GM23338 (cell line): Measurements from ENCODE around the gene MEF2A. TPM values are rescaled to one million over a fixed set of nuclear protein-coding genes. Genes with fewer than 3 reads are reported as not detected.

Source experiments
- ATAC-seq: fragments of 200-7000 bp; cut with Tn5 transposase; 3 replicates; pipeline ENCODE4 v1.9.1; 2020
- DNase-seq: peaks from one replicate; pipeline ENCODE4 v3.0.0-alpha.2; 2015; ENCODE audit warnings: low spot score
- H2AFZ ChIP-seq: fragments of 200-600 bp; sonication (generic); 2 replicates; pipeline ENCODE4 v1.8.0; 2016; ENCODE audit warnings: antibody characterized with exemption, mild to moderate bottlenecking, moderate library complexity
- H3F3A ChIP-seq: fragments of 200-600 bp; sonication (generic); replicated peaks from 2 replicates; pipeline ENCODE4 v1.8.0; 2017; ENCODE audit warnings: antibody characterized with exemption, mixed run types, low read depth
- H3K27ac ChIP-seq: fragments of 200-600 bp; sonication (generic); 2 replicates; pipeline ENCODE4 v1.6.1; 2016; ENCODE audit warnings: low read depth
- H3K27me3 ChIP-seq: fragments of 200-600 bp; sonication (generic); 2 replicates; pipeline ENCODE4 v1.8.0; 2016; ENCODE audit warnings: mild to moderate bottlenecking, mixed run types, moderate library complexity; ENCODE audit not compliant: insufficient read depth
- H3K36me3 ChIP-seq: fragments of 200-600 bp; sonication (generic); 2 replicates; pipeline ENCODE4 v1.8.0; 2016; ENCODE audit warnings: mild to moderate bottlenecking; ENCODE audit not compliant: insufficient read depth
- H3K4me1 ChIP-seq: fragments of 200-600 bp; sonication (generic); 2 replicates; pipeline ENCODE4 v1.8.0; 2016; ENCODE audit warnings: mild to moderate bottlenecking, moderate library complexity; ENCODE audit not compliant: insufficient read depth
- H3K4me2 ChIP-seq: fragments of 200-600 bp; sonication (generic); 2 replicates; pipeline ENCODE4 v1.7.1; 2017; ENCODE audit warnings: mixed run types
- H3K4me3 ChIP-seq: fragments of 200-600 bp; sonication (generic); 2 replicates; pipeline ENCODE4 v1.6.1; 2016; ENCODE audit warnings: mixed run types
- H3K79me2 ChIP-seq: fragments of 200-600 bp; sonication (generic); replicated peaks from 2 replicates; pipeline ENCODE4 v1.8.0; 2017; ENCODE audit warnings: mild to moderate bottlenecking; ENCODE audit not compliant: insufficient read depth
- H3K9me2 ChIP-seq: fragments of 200-600 bp; sonication (generic); 2 replicates; pipeline ENCODE4 v1.8.0; 2017; ENCODE audit not compliant: insufficient read depth
- H4K20me1 ChIP-seq: fragments of 200-600 bp; sonication (generic); replicated peaks from 2 replicates; pipeline ENCODE4 v1.8.0; 2017; ENCODE audit warnings: mild to moderate bottlenecking; ENCODE audit not compliant: insufficient read depth
- H3K27ac Mint-ChIP-seq: 2 replicates; pipeline ENCODE4 v1.8.0; 2020; ENCODE audit warnings: inconsistent platforms, mild to moderate bottlenecking, moderate library complexity, mixed read lengths
- H3K27me3 Mint-ChIP-seq: 3 replicates; pipeline ENCODE4 v1.8.0; 2022; ENCODE audit warnings: low read depth, mild to moderate bottlenecking, moderate library complexity, mixed read lengths, inconsistent platforms; ENCODE audit not compliant: insufficient read depth, poor library complexity
- H3K36me3 Mint-ChIP-seq: 3 replicates; pipeline ENCODE4 v1.8.0; 2021; ENCODE audit warnings: low read depth, mild to moderate bottlenecking, inconsistent platforms, moderate library complexity, mixed read lengths
- H3K4me1 Mint-ChIP-seq: 3 replicates; pipeline ENCODE4 v1.8.0; 2020; ENCODE audit warnings: mild to moderate bottlenecking, inconsistent platforms, mixed read lengths
- H3K4me3 Mint-ChIP-seq: 3 replicates; pipeline ENCODE4 v1.8.0; 2021; ENCODE audit warnings: moderate library complexity, mild to moderate bottlenecking, inconsistent platforms, mixed read lengths
- H3K9me3 Mint-ChIP-seq: 3 replicates; pipeline ENCODE4 v1.8.0; 2020; ENCODE audit warnings: moderate library complexity, mild to moderate bottlenecking, inconsistent platforms, mixed read lengths
- CREB1 ChIP-seq: fragments of 250-450 bp; sonication (Bioruptor Pico); IDR thresholded peaks from 2 replicates; pipeline ENCODE4 v1.5.0; 2020; ENCODE audit warnings: low read depth, mild to moderate bottlenecking, moderate library complexity
- CTCF ChIP-seq, 2 experiments: fragments of 200-600 bp in 1 of 2; sonication (generic) in 1 of 2; conservative IDR thresholded peaks; 2 replicates each; pipeline versions ENCODE4 v1.5.1 to v1.6.1; 2016 to 2017; ENCODE audit warnings: antibody characterized with exemption in 2 of 2, low read depth in 2 of 2, mild to moderate bottlenecking in 2 of 2, moderate library complexity in 1 of 2
- EZH2 ChIP-seq: fragments of 200-600 bp; sonication (generic); IDR thresholded peaks from one replicate; pipeline ENCODE4 v1.8.0; 2017; ENCODE audit warnings: antibody characterized with exemption, mild to moderate bottlenecking, low read depth; ENCODE audit not compliant: unreplicated experiment
- EZH2phosphoT487 ChIP-seq: fragments of 200-600 bp; sonication (generic); IDR thresholded peaks from one replicate; pipeline ENCODE4 v1.8.1; 2018; ENCODE audit warnings: antibody characterized with exemption; ENCODE audit not compliant: unreplicated experiment
- JUNB ChIP-seq: IDR thresholded peaks from one replicate; pipeline ENCODE4 v1.6.1; 2016; ENCODE audit warnings: antibody characterized with exemption; ENCODE audit not compliant: unreplicated experiment
- NANOG ChIP-seq: IDR thresholded peaks from 2 replicates; pipeline ENCODE4 v1.6.1; 2016; ENCODE audit warnings: antibody characterized with exemption, borderline replicate concordance
- POLR2AphosphoS5 ChIP-seq: IDR thresholded peaks from 2 replicates; pipeline ENCODE4 v1.6.1; 2016; ENCODE audit warnings: antibody characterized with exemption, low read depth
- REST ChIP-seq: IDR thresholded peaks from one replicate; pipeline ENCODE4 v1.6.1; 2018; ENCODE audit warnings: antibody characterized with exemption; ENCODE audit not compliant: unreplicated experiment
- STAT1 ChIP-seq: IDR thresholded peaks from one replicate; pipeline ENCODE4 v1.6.1; 2016; ENCODE audit warnings: antibody characterized with exemption; ENCODE audit not compliant: unreplicated experiment
- ZNF114 ChIP-seq: fragments of 250-450 bp; sonication (Bioruptor Pico); IDR thresholded peaks from 2 replicates; pipeline ENCODE4 v1.5.0; 2020; ENCODE audit warnings: mild to moderate bottlenecking, moderate library complexity
- ZNF331 ChIP-seq: fragments of 250-450 bp; sonication (Bioruptor Pico); IDR thresholded peaks from 2 replicates; pipeline ENCODE4 v1.5.0; 2020; ENCODE audit warnings: low read depth, mild to moderate bottlenecking, moderate library complexity
- ZNF462 ChIP-seq: fragments of 250-450 bp; sonication (Bioruptor Pico); IDR thresholded peaks from 2 replicates; pipeline ENCODE4 v1.5.0; 2020; ENCODE audit warnings: mild to moderate bottlenecking, moderate library complexity
- polyA plus RNA-seq: library from polyadenylated mRNA; unstranded; fragments of >200 nt; fragmentation: Nextera tagmentation; extraction: Ambion mirVana; gene quantifications from 2 replicates; pipeline ENCODE4 v1.2.1, GENCODE V29; 2016
- total RNA-seq: library from RNA; depleted of rRNA; stranded (reverse); fragments of >200 nt; shearing (Covaris generic); gene quantifications from 2 replicates; pipeline ENCODE4 v1.2.3, GENCODE V29; 2014
- TF ChIP-seq, protein P1 (sequence below): IDR thresholded peaks from 2 replicates; pipeline ENCODE4 v1.6.1; 2016; ENCODE audit warnings: antibody characterized with exemption

MEF2A gene
- total and polyA plus RNA-seq, 2 experiments from 2014 or later: 20.3 to 42.3 TPM

- Mint-ChIP-seq H3K27ac (no peak overlapping the region), H3K4me3 (no peak overlapping the region), H3K27me3 (no peaks in the 10 kb centered on the region), H3K36me3 (peaks cover 15% of the 10 kb centered on the region; the same call in 2 of the 3 replicates), H3K4me1 (0 out of 3 replicates have a peak, but pooled peaks cover 2% of the 10 kb centered on the region), H3K9me3 (no peaks in the 10 kb centered on the region)
- TF ChIP-seq REST: no peak
- TF ChIP-seq ZNF462: no peak
- TF ChIP-seq CTCF (conservative IDR thresholded peaks at IDR 0.05; ENCODE audit: low read depth in 2 of 2): no peak
- TF ChIP-seq, protein P1, sequence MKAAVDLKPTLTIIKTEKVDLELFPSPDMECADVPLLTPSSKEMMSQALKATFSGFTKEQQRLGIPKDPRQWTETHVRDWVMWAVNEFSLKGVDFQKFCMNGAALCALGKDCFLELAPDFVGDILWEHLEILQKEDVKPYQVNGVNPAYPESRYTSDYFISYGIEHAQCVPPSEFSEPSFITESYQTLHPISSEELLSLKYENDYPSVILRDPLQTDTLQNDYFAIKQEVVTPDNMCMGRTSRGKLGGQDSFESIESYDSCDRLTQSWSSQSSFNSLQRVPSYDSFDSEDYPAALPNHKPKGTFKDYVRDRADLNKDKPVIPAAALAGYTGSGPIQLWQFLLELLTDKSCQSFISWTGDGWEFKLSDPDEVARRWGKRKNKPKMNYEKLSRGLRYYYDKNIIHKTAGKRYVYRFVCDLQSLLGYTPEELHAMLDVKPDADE: no peak
- TF ChIP-seq CREB1: no peak
- no peak for TF ChIP-seq EZH2
- no peak for TF ChIP-seq STAT1
- TF ChIP-seq ZNF114: no peak
- TF ChIP-seq POLR2AphosphoS5: no peak
- TF ChIP-seq JUNB: no peak
- TF ChIP-seq ZNF331 (CRISPR knock-in tag): no peak
- no peak for TF ChIP-seq NANOG
- no peak for TF ChIP-seq EZH2phosphoT487
- H3K9me2 ChIP-seq: no peaks in the 10 kb centered on the region
- H2AFZ ChIP-seq: no peak overlapping the region
- ATAC-seq (no peak), DNase-seq (no peak)
- H3K27me3 ChIP-seq: no peaks in the 10 kb centered on the region
- no peak overlapping the region for H3K27ac ChIP-seq
- H3K4me1 ChIP-seq: no peaks in the 10 kb centered on the region
- 0 out of 2 replicates have a peak, but pooled peaks cover 2% of the 10 kb centered on the region for H3K79me2 ChIP-seq
- no peak overlapping the region for H3K4me2 ChIP-seq
- no peaks in the 10 kb centered on the region for H4K20me1 ChIP-seq
- H3F3A ChIP-seq: no peaks in the 10 kb centered on the region
- no peak overlapping the region for H3K4me3 ChIP-seq
- H3K36me3 ChIP-seq: no peaks in the 10 kb centered on the region; the same call in 1 of the 2 replicates
These were observed 103.5 kb downstream of the MEF2A start for GRCh38 chr15:99669250-99669649.
